Ovary (tissue), 3 donors: Measurements from ENCODE around the gene HSPA8.

Experiments used
- CTCF ChIP-seq, 3 donors: fragments of 450-650 bp in 2 of 3; fragments of 200-600 bp in 1 of 3; IDR thresholded peaks; one replicate each; pipeline versions ENCODE4 v1.5.1 to v1.8.0; 2016 to 2022; ENCODE audit warnings: antibody characterized with exemption in 3 of 3, mild to moderate bottlenecking in 1 of 3
- POLR2A ChIP-seq: fragments of 450-650 bp; IDR thresholded peaks from one replicate; pipeline ENCODE4 v1.6.1; 2017; ENCODE audit warnings: antibody characterized with exemption, mild to moderate bottlenecking, moderate library complexity
- donor health status: DM: no; HTN: no; CAD: no.

- no peak for TF ChIP-seq POLR2A
- TF ChIP-seq CTCF (IDR thresholded peaks at IDR 0.05) = no peak
Measured at GRCh38 chr11:123083623-123084029, 21.7 kb upstream of the HSPA8 start.
